Endodermal cell (in vitro differentiated cells): Measurements from ENCODE around the gene MYCBP2. TPM values are rescaled to one million over a fixed set of nuclear protein-coding genes. Genes with fewer than 3 reads are reported as not detected.

Source experiments
- DNase-seq: peaks from one replicate; pipeline ENCODE4 v3.0.0-alpha.2; 2017
- H3K27ac ChIP-seq: 2 replicates; pipeline ENCODE4 v1.5.1; 2013; ENCODE audit warnings: mild to moderate bottlenecking, low read depth, low read length, moderate library complexity
- H3K27me3 ChIP-seq: 2 replicates; pipeline ENCODE4 v1.6.1; 2013; ENCODE audit warnings: mild to moderate bottlenecking, low read length, moderate library complexity; ENCODE audit not compliant: insufficient read depth, control insufficient read depth, poor library complexity, severe bottlenecking
- H3K36me3 ChIP-seq: 2 replicates; pipeline ENCODE4 v1.7.0; 2013; ENCODE audit warnings: mild to moderate bottlenecking, low read length, moderate library complexity; ENCODE audit not compliant: control insufficient read depth, insufficient read depth
- H3K4me1 ChIP-seq: one replicate; pipeline ENCODE4 v1.7.0; 2013; ENCODE audit warnings: low read length; ENCODE audit not compliant: control insufficient read depth, insufficient read depth
- H3K4me3 ChIP-seq: 2 replicates; pipeline ENCODE4 v1.5.1; 2013; ENCODE audit warnings: mild to moderate bottlenecking, low read length, moderate library complexity
- H3K9ac ChIP-seq: 2 replicates; pipeline ENCODE4 v1.6.1; 2013; ENCODE audit warnings: mild to moderate bottlenecking, low read length, moderate library complexity; ENCODE audit not compliant: poor library complexity, severe bottlenecking; ENCODE audit errors: extremely low read depth
- H3K9me3 ChIP-seq: 2 replicates; pipeline ENCODE4 v1.6.1; 2013; ENCODE audit warnings: mild to moderate bottlenecking, low read length, moderate library complexity; ENCODE audit not compliant: control insufficient read depth
- H3K27ac Mint-ChIP-seq: 2 replicates; pipeline ENCODE4 v1.8.0; 2020; ENCODE audit warnings: mixed read lengths
- H3K27me3 Mint-ChIP-seq: 2 replicates; pipeline ENCODE4 v1.8.0; 2021; ENCODE audit warnings: mild to moderate bottlenecking, mixed read lengths; ENCODE audit not compliant: insufficient read depth
- H3K36me3 Mint-ChIP-seq: 2 replicates; pipeline ENCODE4 v1.8.0; 2020; ENCODE audit warnings: low read depth, mixed read lengths
- H3K4me1 Mint-ChIP-seq: 2 replicates; pipeline ENCODE4 v1.8.0; 2020; ENCODE audit warnings: mixed read lengths
- H3K4me3 Mint-ChIP-seq: 2 replicates; pipeline ENCODE4 v1.8.0; 2020; ENCODE audit warnings: mild to moderate bottlenecking, moderate library complexity, mixed read lengths
- H3K9me3 Mint-ChIP-seq: 2 replicates; pipeline ENCODE4 v1.8.0; 2020; ENCODE audit warnings: mild to moderate bottlenecking, mixed read lengths
- WGBS, 2 experiments: methylation state at CpG; one replicate each; pipeline versions ENCODE4 v1.1.5 to v1.1.7; 2013; ENCODE audit warnings: missing lambda C conversion rate in 2 of 2, mixed read lengths in 1 of 2; ENCODE audit not compliant: insufficient coverage in 1 of 2, insufficient read length in 1 of 2; 5-methylcytosine and 5-hydroxymethylcytosine counted together
- total RNA-seq, 2 donors: library from RNA; stranded (reverse); fragmentation: NEBNext Ultra II Directional in 1 of 2; extraction: Animal tissue kit (Norgen Biotek cat#: 25700) in 1 of 2; gene quantifications; 2 replicates in 1 of 2; 3 replicates in 1 of 2; pipeline ENCODE4 v1.2.1, GENCODE V29; 2021
- TF ChIP-seq, protein P1 (sequence below): fragments of 200-600 bp; sonication (generic); conservative IDR thresholded peaks from 2 replicates; pipeline ENCODE4 v1.5.0; 2021; ENCODE audit warnings: antibody characterized with exemption, mild to moderate bottlenecking

Gene MYCBP2
- total RNA-seq, 2 donors from 2014 or later: 32.5 to 32.9 TPM

DNA sequence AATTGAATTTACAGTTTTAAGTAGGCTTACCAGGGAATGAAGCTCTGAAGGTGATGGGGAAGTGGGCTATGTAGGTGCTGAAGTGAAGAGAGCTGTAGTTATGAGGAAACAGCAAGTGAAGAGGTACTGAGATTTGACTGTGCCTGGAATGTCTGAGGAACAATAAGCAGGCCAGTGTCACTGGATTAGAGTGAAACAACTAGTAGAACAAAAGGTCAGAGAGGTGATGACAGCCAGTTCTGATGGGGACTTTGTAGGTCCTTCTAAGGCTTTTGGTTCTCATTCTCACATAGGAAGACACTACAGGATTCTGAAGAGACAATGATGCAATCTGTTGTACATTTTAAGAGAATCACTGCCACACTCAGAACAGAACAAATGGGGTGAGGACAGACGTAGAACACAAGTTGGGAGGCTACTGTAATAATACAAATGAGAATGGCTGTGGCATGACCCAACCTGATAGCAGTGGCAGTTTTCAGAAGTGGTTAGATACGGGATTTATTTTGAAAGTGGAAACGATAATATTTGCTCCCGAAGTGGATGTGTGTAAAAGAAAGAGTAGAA, 130.8 kb downstream of the MYCBP2 start:
- Mint-ChIP-seq H3K4me1 (no peaks in the 10 kb centered on the region), H3K27me3 (no peaks in the 10 kb centered on the region), H3K9me3 (peaks cover 12% of the 10 kb centered on the region), H3K27ac (no peak overlapping the region), H3K4me3 (no peak overlapping the region), H3K36me3 (peaks cover 15% of the 10 kb centered on the region)
- Histone ChIP-seq H3K9me3 (peaks cover 8% of the 10 kb centered on the region), H3K27me3 (no peaks in the 10 kb centered on the region), H3K36me3 (peaks cover 18% of the 10 kb centered on the region), H3K9ac (no peak overlapping the region), H3K27ac (no peak overlapping the region), H3K4me1 (no peaks in the 10 kb centered on the region), H3K4me3 (no peak overlapping the region)
- no peak for DNase-seq
- TF ChIP-seq, protein P1, sequence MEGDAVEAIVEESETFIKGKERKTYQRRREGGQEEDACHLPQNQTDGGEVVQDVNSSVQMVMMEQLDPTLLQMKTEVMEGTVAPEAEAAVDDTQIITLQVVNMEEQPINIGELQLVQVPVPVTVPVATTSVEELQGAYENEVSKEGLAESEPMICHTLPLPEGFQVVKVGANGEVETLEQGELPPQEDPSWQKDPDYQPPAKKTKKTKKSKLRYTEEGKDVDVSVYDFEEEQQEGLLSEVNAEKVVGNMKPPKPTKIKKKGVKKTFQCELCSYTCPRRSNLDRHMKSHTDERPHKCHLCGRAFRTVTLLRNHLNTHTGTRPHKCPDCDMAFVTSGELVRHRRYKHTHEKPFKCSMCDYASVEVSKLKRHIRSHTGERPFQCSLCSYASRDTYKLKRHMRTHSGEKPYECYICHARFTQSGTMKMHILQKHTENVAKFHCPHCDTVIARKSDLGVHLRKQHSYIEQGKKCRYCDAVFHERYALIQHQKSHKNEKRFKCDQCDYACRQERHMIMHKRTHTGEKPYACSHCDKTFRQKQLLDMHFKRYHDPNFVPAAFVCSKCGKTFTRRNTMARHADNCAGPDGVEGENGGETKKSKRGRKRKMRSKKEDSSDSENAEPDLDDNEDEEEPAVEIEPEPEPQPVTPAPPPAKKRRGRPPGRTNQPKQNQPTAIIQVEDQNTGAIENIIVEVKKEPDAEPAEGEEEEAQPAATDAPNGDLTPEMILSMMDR: no peak
- WGBS, 2 experiments: 95 to 96% methylated on average over 4 of the region's 4 CpGs

DNA sequence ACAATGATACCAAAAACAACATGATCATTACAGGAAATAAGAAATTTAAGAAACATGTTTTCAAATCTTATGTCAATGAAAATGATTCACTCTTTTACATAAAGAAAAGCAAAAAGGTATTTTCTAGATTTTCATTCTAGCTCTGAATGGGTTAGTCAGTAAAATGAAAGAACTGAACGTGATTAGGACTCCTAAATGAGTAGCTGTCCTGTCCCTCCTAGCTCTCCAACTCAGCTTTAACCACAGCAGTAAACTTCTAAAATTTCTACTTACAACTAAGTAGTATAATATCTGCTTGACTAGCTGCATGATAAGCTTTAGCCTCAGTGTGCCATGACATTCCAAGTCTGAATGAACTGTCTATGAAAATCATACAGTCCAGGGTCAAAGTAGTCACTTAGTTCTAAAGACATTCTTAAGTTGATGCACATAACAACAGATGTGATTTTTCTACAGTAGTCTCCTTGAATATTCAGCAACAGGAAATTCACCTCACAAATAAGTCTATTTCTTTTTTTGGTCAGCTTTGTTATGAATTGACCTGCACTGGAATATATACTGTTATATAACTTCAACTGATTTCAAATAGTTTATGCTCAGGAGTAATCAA, 136.4 kb downstream of the MYCBP2 start:
- Mint-ChIP-seq H3K36me3 (peaks cover 24% of the 10 kb centered on the region), H3K4me1 (no peaks in the 10 kb centered on the region), H3K4me3 (no peak overlapping the region), H3K9me3 (no peaks in the 10 kb centered on the region), H3K27me3 (no peaks in the 10 kb centered on the region), H3K27ac (no peak overlapping the region)
- no peak for DNase-seq
- 88% methylated on average over 1 of the region's 1 CpG; no CpG with 5 or more reads in 1 of the 2 experiments for WGBS, 2 experiments
- no peak overlapping the region for H3K4me3 ChIP-seq
- TF ChIP-seq, protein P1: no peak
- H3K27ac ChIP-seq: no peak overlapping the region
- H3K36me3 ChIP-seq: peaks cover 25% of the 10 kb centered on the region
- no peaks in the 10 kb centered on the region for H3K9me3 ChIP-seq
- H3K9ac ChIP-seq: no peak overlapping the region
- H3K4me1 ChIP-seq: no peaks in the 10 kb centered on the region
- no peaks in the 10 kb centered on the region for H3K27me3 ChIP-seq

DNA sequence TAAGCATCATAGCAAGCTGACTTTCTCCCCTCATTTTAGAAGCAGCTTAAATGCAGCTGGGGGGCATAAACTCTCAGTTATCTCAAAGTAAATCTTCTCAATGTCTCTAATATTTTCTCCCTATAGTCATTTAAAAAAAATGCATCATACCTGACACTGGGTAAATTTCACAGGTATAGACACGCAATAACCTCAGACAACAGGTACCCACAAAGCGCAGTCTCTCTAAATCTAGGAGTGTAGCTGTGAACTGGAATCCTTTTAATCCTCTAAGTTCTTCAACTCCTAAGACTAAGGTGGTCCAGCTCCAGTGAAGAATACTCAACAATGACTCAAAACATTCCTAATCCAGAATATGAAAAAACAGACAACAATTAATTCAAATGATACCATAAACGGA, 141.2 kb downstream of the MYCBP2 start:
- no peak overlapping the region for H3K27ac Mint-ChIP-seq
- no peaks in the 10 kb centered on the region for H3K4me1 Mint-ChIP-seq
- no peak overlapping the region for H3K9ac ChIP-seq
- 85 to 94% methylated on average over 3 of the region's 3 CpGs for WGBS, 2 experiments
- no peak overlapping the region for H3K27ac ChIP-seq
- no peaks in the 10 kb centered on the region for H3K27me3 Mint-ChIP-seq
- no peak overlapping the region for H3K4me3 ChIP-seq
- H3K27me3 ChIP-seq: no peaks in the 10 kb centered on the region
- H3K9me3 ChIP-seq: no peaks in the 10 kb centered on the region
- H3K36me3 Mint-ChIP-seq: peaks cover 38% of the 10 kb centered on the region
- H3K36me3 ChIP-seq: peaks cover 43% of the 10 kb centered on the region
- H3K4me1 ChIP-seq: no peaks in the 10 kb centered on the region
- DNase-seq: no peak
- TF ChIP-seq, protein P1: no peak
- no peaks in the 10 kb centered on the region for H3K9me3 Mint-ChIP-seq
- no peak overlapping the region for H3K4me3 Mint-ChIP-seq
